ENCODE measurements around the gene DNAH6. TPM values are rescaled to one million over a fixed set of nuclear protein-coding genes. Genes with fewer than 3 reads are reported as not detected.

The DNAH6 gene
- total RNA-seq, 1 experiment from 2014 or later: 0.26 TPM

DNA sequence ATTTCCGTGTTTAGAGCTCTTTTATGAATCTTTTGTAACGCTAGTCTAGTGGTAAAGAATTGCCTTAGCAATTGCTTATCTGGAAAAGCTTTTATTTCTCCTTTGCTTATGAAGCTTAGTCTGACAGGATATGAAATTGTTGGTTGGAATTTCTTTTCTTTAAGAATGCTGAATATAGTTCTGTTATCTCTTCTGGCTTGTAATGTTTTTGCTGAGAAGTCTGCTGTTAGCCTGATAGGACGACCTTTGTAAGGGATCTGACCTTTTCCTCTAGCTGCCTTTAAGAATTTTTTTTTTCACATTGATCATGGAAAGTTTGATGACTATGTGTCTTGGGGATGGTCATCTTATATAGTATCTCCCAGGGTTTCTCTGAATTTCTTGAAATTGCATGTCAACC, 263.5 kb downstream of the DNAH6 start:
- Histone ChIP-seq H3K9me3 (ENCODE audit: control insufficient read depth, low read depth, low read length) (no peaks in the 10 kb centered on the region), H3T11ph (ENCODE audit: low read length) (no peak overlapping the region), H2BK12ac (ENCODE audit: insufficient read length, low read depth, low read length) (no peak overlapping the region), H3K27ac (ENCODE audit: insufficient read length, low read depth, low read length) (no peak overlapping the region), H3K23me2 (ENCODE audit: insufficient read length, low read depth, low read length, poor library complexity, severe bottlenecking) (no peaks in the 10 kb centered on the region), H3K4me1 (ENCODE audit: insufficient read depth, low read length) (peaks cover 2% of the 10 kb centered on the region; the same call in 1 of the 2 replicates), H4K91ac (ENCODE audit: insufficient read length, low read depth, low read length) (no peak overlapping the region), H3K23ac (ENCODE audit: insufficient read length, low read depth, low read length) (no peak overlapping the region), H3K18ac (ENCODE audit: insufficient read length, low read depth, low read length) (no peak overlapping the region), H2AK5ac (ENCODE audit: insufficient read length, low read length) (no peak overlapping the region), H4K20me1 (ENCODE audit: control insufficient read depth, insufficient read depth, insufficient read length) (no peaks in the 10 kb centered on the region), H2BK120ac (ENCODE audit: low read depth, low read length, poor library complexity, severe bottlenecking) (no peak overlapping the region), H2BK15ac (ENCODE audit: low read depth, low read length) (no peak overlapping the region), H3K56ac (ENCODE audit: insufficient read length, low read depth, low read length) (no peak overlapping the region), H4K5ac (ENCODE audit: insufficient read length, low read depth, low read length) (no peak overlapping the region), H3K9ac (ENCODE audit: extremely low read depth, insufficient read length, low read length) (no peak overlapping the region), H2BK5ac (ENCODE audit: insufficient read length, low read length) (no peak overlapping the region), H3K4ac (ENCODE audit: low read depth, low read length) (no peak overlapping the region), H3K79me2 (ENCODE audit: insufficient read depth, low read length) (no peaks in the 10 kb centered on the region), H3K27me3 (ENCODE audit: insufficient read depth, low read length) (no peaks in the 10 kb centered on the region), H2BK20ac (ENCODE audit: low read depth, low read length, poor library complexity, severe bottlenecking) (no peak overlapping the region), H3K79me1 (ENCODE audit: insufficient read depth, low read depth, low read length, poor library complexity, severe bottlenecking) (no peaks in the 10 kb centered on the region), H3K4me2 (ENCODE audit: insufficient read depth, insufficient read length, low read length) (no peak overlapping the region), H2AFZ (ENCODE audit: low read length) (no peak overlapping the region), H4K8ac (replicated peaks; ENCODE audit: insufficient read length, low read depth, low read length) (no peak overlapping the region), H3K14ac (ENCODE audit: insufficient read depth, low read length) (no peak overlapping the region)
- WGBS (ENCODE audit: extremely low coverage, insufficient read length, low lambda C conversion rate): no CpG with 5 or more reads among the region's 3 CpGs
- Mint-ChIP-seq H3K36me3 (ENCODE audit: insufficient read depth in 1 of 3, low read depth in 3 of 3) (peaks cover 3 to 9% (median 5%) of the 10 kb centered on the region in 3 experiments; a peak in 5 of 7 replicates), H3K4me1 (peaks cover 3 to 11% of the 10 kb centered on the region in 2 experiments; a peak in 3 of 4 replicates), H3K4me3 (no peak overlapping the region), H3K27ac (no peak overlapping the region), H3K9me3 (peaks cover 15 to 17% of the 10 kb centered on the region in 2 experiments; a peak in 4 of 5 replicates), H3K27me3 (ENCODE audit: low read depth) (peaks cover 2% of the 10 kb centered on the region; the same call in 1 of the 2 replicates)
- DNase-seq: no peak
- TF ChIP-seq, protein P1, sequence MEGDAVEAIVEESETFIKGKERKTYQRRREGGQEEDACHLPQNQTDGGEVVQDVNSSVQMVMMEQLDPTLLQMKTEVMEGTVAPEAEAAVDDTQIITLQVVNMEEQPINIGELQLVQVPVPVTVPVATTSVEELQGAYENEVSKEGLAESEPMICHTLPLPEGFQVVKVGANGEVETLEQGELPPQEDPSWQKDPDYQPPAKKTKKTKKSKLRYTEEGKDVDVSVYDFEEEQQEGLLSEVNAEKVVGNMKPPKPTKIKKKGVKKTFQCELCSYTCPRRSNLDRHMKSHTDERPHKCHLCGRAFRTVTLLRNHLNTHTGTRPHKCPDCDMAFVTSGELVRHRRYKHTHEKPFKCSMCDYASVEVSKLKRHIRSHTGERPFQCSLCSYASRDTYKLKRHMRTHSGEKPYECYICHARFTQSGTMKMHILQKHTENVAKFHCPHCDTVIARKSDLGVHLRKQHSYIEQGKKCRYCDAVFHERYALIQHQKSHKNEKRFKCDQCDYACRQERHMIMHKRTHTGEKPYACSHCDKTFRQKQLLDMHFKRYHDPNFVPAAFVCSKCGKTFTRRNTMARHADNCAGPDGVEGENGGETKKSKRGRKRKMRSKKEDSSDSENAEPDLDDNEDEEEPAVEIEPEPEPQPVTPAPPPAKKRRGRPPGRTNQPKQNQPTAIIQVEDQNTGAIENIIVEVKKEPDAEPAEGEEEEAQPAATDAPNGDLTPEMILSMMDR (conservative IDR thresholded peaks at IDR 0.05): no peak
